SK-N-SH treated with all-trans-retinoic acid at 6 μM for 48 hours (cell line): ENCODE measurements around the gene N4BP2L1.

Experiments
- ATAC-seq: fragments of 200-7000 bp; cut with Tn5 transposase; 3 replicates; pipeline ENCODE4 v1.9.1; 2020; ENCODE audit warnings: mild to moderate bottlenecking, moderate library complexity
- ARNTL ChIP-seq: fragments of 450-650 bp; formaldehyde crosslinking; IDR thresholded peaks from 2 replicates; pipeline ENCODE4 v1.5.0; 2020; ENCODE audit warnings: low read depth, mild to moderate bottlenecking, moderate library complexity, borderline replicate concordance
- BACH2 ChIP-seq: fragments of 250-450 bp; sonication (Bioruptor Pico); IDR thresholded peaks from 2 replicates; pipeline ENCODE4 v1.9.0; 2021; ENCODE audit warnings: mild to moderate bottlenecking, borderline replicate concordance
- CREB5 ChIP-seq: fragments of 250-450 bp; sonication (Bioruptor Pico); IDR thresholded peaks from 2 replicates; pipeline ENCODE4 v1.5.1; 2020; ENCODE audit warnings: low read depth, mild to moderate bottlenecking, moderate library complexity
- CSDC2 ChIP-seq: fragments of 250-450 bp; sonication (Bioruptor Pico); IDR thresholded peaks from 2 replicates; pipeline ENCODE4 v1.5.0; 2020; ENCODE audit warnings: mild to moderate bottlenecking, moderate library complexity
- CSRNP3 ChIP-seq: fragments of 250-450 bp; sonication (Bioruptor Pico); IDR thresholded peaks from 2 replicates; pipeline ENCODE4 v1.5.1; 2021; ENCODE audit warnings: mild to moderate bottlenecking, moderate library complexity
- ESRRG ChIP-seq: fragments of 250-450 bp; sonication (Bioruptor Pico); IDR thresholded peaks from 2 replicates; pipeline ENCODE4 v1.6.1; 2021; ENCODE audit warnings: mild to moderate bottlenecking
- GLIS3 ChIP-seq: fragments of 250-450 bp; sonication (Bioruptor Pico); IDR thresholded peaks from 2 replicates; pipeline ENCODE4 v1.5.0; 2020; ENCODE audit warnings: mild to moderate bottlenecking, moderate library complexity
- ISL1 ChIP-seq: fragments of 250-450 bp; sonication (Bioruptor Pico); IDR thresholded peaks from 2 replicates; pipeline ENCODE4 v2.1.2; 2022; ENCODE audit warnings: mild to moderate bottlenecking, moderate library complexity
- OSR1 ChIP-seq: fragments of 250-450 bp; sonication (Bioruptor Pico); IDR thresholded peaks from 2 replicates; pipeline ENCODE4 v1.8.0; 2022; ENCODE audit warnings: moderate library complexity, mild to moderate bottlenecking, inconsistent platforms
- PATZ1 ChIP-seq: fragments of 250-450 bp; sonication (Bioruptor Pico); IDR thresholded peaks from 2 replicates; pipeline ENCODE4 v1.8.0; 2020; ENCODE audit warnings: mild to moderate bottlenecking, moderate library complexity, borderline replicate concordance
- PPARA ChIP-seq: fragments of 250-450 bp; sonication (Bioruptor Pico); IDR thresholded peaks from 2 replicates; pipeline ENCODE4 v1.5.0; 2020; ENCODE audit warnings: mild to moderate bottlenecking, borderline replicate concordance
- RARB ChIP-seq: fragments of 250-450 bp; sonication (Bioruptor Pico); IDR thresholded peaks from 2 replicates; pipeline ENCODE4 v1.8.0; 2021; ENCODE audit warnings: mild to moderate bottlenecking, moderate library complexity
- TCF4 ChIP-seq: fragments of 250-450 bp; sonication (Bioruptor Pico); IDR thresholded peaks from 2 replicates; pipeline ENCODE4 v1.8.0; 2021; ENCODE audit warnings: mild to moderate bottlenecking, moderate library complexity, borderline replicate concordance
- TOX ChIP-seq: fragments of 250-450 bp; sonication (Bioruptor Pico); IDR thresholded peaks from 2 replicates; pipeline ENCODE4 v1.8.0; 2021; ENCODE audit warnings: mild to moderate bottlenecking, moderate library complexity, borderline replicate concordance
- ZC3H10 ChIP-seq: fragments of 250-450 bp; sonication (Bioruptor Pico); IDR thresholded peaks from 2 replicates; pipeline ENCODE4 v1.5.1; 2021; ENCODE audit warnings: mild to moderate bottlenecking, moderate library complexity
- ZFP3 ChIP-seq: fragments of 250-450 bp; sonication (Bioruptor Pico); IDR thresholded peaks from 2 replicates; pipeline ENCODE4 v1.5.0; 2020; ENCODE audit warnings: mild to moderate bottlenecking, moderate library complexity
- ZNF565 ChIP-seq: fragments of 450-650 bp; formaldehyde crosslinking; conservative IDR thresholded peaks from 2 replicates; pipeline ENCODE4 v1.5.0; 2020; ENCODE audit warnings: low read depth, mild to moderate bottlenecking, moderate library complexity
- ZNF70 ChIP-seq: fragments of 450-650 bp; formaldehyde crosslinking; IDR thresholded peaks from 2 replicates; pipeline ENCODE4 v1.5.0; 2020; ENCODE audit warnings: mild to moderate bottlenecking, moderate library complexity

The N4BP2L1 gene

GRCh38 chr13:32415019-32415418 is 12.9 kb downstream of the N4BP2L1 start:
- peak; percentile 61; the same call in 2 of the 3 replicates for ATAC-seq
- TF ChIP-seq ZC3H10 (CRISPR knock-in tag) (no peak), ISL1 (no peak), ZFP3 (CRISPR knock-in tag) (no peak)
- TF ChIP-seq, all 23 proteins: peak for 0

GRCh38 chr13:32414580-32414979 is 13.3 kb downstream of the N4BP2L1 start:
- ATAC-seq: no peak
- TF ChIP-seq ARNTL (no peak), OSR1 (CRISPR knock-in tag) (no peak), RARB (CRISPR knock-in tag) (no peak)

- TF ChIP-seq TOX (CRISPR knock-in tag): no peak
- TF ChIP-seq BACH2 (CRISPR knock-in tag): no peak
- no peak for TF ChIP-seq PATZ1 (CRISPR knock-in tag)
- TF ChIP-seq TCF4: no peak
- TF ChIP-seq ISL1: no peak
- no peak for TF ChIP-seq OSR1 (CRISPR knock-in tag)
- no peak for TF ChIP-seq ZNF565 (CRISPR knock-in tag)
- TF ChIP-seq ZNF70 (CRISPR knock-in tag): no peak
- TF ChIP-seq ESRRG: no peak
- no peak for TF ChIP-seq ZFP3 (CRISPR knock-in tag)
- no peak for TF ChIP-seq CREB5 (CRISPR knock-in tag)
- no peak for TF ChIP-seq CSDC2 (CRISPR knock-in tag)
- no peak for TF ChIP-seq PPARA
- ATAC-seq: no peak
Observed at GRCh38 chr13:32413284-32413683, 14.6 kb downstream of the N4BP2L1 start.

GRCh38 chr13:32409561-32410421 is 18.1 kb downstream of the N4BP2L1 start:
- TF ChIP-seq OSR1 (CRISPR knock-in tag) (no peak), PATZ1 (CRISPR knock-in tag) (no peak), CSRNP3 (CRISPR knock-in tag) (no peak)
- no peak for ATAC-seq

- ATAC-seq: no peak
Observed at GRCh38 chr13:32409001-32409313, 19.0 kb downstream of the N4BP2L1 start.

More at GRCh38 chr13:32409001-32409313, 19.0 kb downstream of the N4BP2L1 start:
- TF ChIP-seq ZFP3 (CRISPR knock-in tag) (no peak), OSR1 (CRISPR knock-in tag) (no peak), ISL1 (no peak), CSRNP3 (CRISPR knock-in tag) (no peak), TOX (CRISPR knock-in tag) (no peak), BACH2 (CRISPR knock-in tag) (no peak), ZC3H10 (CRISPR knock-in tag) (no peak), PPARA (no peak), GLIS3 (CRISPR knock-in tag) (no peak)
